Measurements from ENCODE around the gene B4GALT6. TPM values are rescaled to one million over a fixed set of nuclear protein-coding genes. Genes with fewer than 3 reads are reported as not detected.

B4GALT6 gene
- total RNA-seq, 1 donor from 2014 or later: 46.3 TPM

DNA sequence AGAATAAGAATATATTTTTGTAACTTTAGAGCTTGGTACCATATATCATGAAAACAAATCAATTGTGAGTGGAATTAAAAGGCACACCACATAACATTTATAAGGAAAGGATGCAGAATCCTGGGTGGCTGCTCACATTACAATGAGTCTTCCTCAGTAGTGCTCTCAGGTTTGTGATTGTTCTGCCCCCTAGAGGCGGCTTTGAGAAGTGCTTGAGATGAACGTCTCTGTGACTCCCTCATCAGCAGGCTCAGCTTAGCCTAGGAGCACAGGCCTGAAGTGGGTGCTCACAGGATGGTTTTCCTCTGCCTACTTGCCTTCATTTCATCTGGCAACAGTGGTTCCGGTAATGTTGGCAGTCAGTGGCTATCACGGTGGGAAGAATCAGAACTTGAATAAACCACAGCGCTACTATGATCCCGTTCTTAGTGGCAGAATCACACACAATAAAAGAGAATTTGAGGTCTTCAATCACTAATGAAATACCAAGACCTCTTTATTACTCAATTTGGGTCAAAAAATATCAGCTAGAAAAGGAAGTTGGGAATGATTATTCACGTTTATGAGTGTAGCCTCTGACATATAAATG, 38.1 kb upstream of the B4GALT6 start:
- peak; percentile 34 to 79 for DNase-seq (ENCODE audit: low spot score in 2 of 2, unreplicated experiment in 2 of 2)
- peaks cover 18% of the 10 kb centered on the region for H3K9me3 Mint-ChIP-seq
- peak; percentile 85 for TF ChIP-seq CTCF (IDR thresholded peaks at IDR 0.05; ENCODE audit: unreplicated experiment)
- H3K36me3 Mint-ChIP-seq: peaks cover 14% of the 10 kb centered on the region
- no peaks in the 10 kb centered on the region for H3K27me3 Mint-ChIP-seq (ENCODE audit: low read depth)
- no peak overlapping the region for H3K27ac Mint-ChIP-seq
- peaks cover 31% of the 10 kb centered on the region for H3K4me1 Mint-ChIP-seq
- H3K4me3 Mint-ChIP-seq: no peak overlapping the region

GRCh38 chr18:31721601-31722000, 37.2 kb upstream of the B4GALT6 start:
- peaks cover 18% of the 10 kb centered on the region for H3K9me3 Mint-ChIP-seq
- H3K27ac Mint-ChIP-seq: peak overlapping the region; percentile 15
- H3K4me1 Mint-ChIP-seq: peaks cover 31% of the 10 kb centered on the region
- no peaks in the 10 kb centered on the region for H3K27me3 Mint-ChIP-seq (ENCODE audit: low read depth)
- TF ChIP-seq CTCF (IDR thresholded peaks at IDR 0.05; ENCODE audit: unreplicated experiment): no peak
- peaks cover 14% of the 10 kb centered on the region for H3K36me3 Mint-ChIP-seq
- H3K4me3 Mint-ChIP-seq: no peak overlapping the region
- DNase-seq (ENCODE audit: low spot score in 2 of 2, unreplicated experiment in 2 of 2): no peak

DNA sequence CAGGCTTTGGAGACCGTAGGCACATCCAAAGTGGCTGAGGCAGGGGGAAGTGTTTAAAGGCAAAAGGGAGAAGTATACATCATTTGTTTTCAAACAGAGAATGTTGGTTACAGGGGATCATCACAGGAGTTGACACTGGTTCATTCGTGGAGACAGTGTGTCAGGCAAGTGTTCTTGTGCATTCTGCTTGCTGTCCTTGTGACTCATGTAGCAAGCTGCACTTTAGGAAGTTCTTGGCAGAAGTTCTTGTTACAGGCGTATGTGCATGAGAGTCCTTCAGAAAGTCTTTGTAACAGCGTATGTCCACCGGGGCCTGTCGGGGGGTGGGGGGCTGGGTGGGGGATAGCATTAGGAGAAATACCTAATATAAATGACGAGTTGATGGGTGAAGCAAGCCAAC, 36.5 kb upstream of the B4GALT6 start:
- Mint-ChIP-seq H3K27ac (peak overlapping the region; percentile 86), H3K9me3 (peaks cover 18% of the 10 kb centered on the region), H3K4me3 (no peak overlapping the region), H3K27me3 (ENCODE audit: low read depth) (no peaks in the 10 kb centered on the region), H3K4me1 (peaks cover 31% of the 10 kb centered on the region), H3K36me3 (peaks cover 14% of the 10 kb centered on the region)
- DNase-seq (ENCODE audit: low spot score in 2 of 2, unreplicated experiment in 2 of 2): no peak
- TF ChIP-seq CTCF (IDR thresholded peaks at IDR 0.05; ENCODE audit: unreplicated experiment): no peak

DNA sequence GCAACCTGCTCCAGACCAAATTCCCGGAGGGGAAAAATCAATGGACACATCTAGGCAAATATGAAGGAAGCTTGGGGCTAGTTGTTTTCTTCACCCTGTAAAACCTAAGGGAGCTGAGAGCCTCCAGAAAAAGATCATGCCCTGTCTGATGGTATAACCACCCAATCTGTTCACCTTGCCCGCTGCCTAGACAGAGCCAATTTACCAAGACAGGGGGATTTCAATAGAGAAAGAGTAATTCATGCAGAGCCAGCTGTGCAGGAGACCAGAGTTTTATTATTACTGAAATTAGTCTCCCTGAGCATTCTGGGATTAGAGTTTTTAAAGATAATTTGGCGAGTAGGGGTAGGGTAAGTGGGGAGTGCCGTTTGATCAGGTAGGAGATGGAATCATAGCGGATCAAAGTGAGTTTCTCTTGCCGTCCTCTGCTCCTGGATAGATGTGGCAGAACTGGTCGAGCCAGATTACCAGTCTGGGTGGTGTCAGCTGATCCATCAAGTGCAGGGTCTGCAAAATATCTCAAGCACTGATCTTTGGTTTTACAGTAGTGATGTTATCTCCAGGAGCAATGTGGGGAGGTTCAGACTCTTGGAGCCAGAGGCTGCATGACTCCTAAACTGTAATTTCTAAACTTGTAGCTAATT, 35.1 kb upstream of the B4GALT6 start:
- TF ChIP-seq CTCF (IDR thresholded peaks at IDR 0.05; ENCODE audit: unreplicated experiment): no peak
- peaks cover 31% of the 10 kb centered on the region for H3K4me1 Mint-ChIP-seq
- H3K27ac Mint-ChIP-seq: peak overlapping the region; percentile 84
- peaks cover 18% of the 10 kb centered on the region for H3K9me3 Mint-ChIP-seq
- no peaks in the 10 kb centered on the region for H3K27me3 Mint-ChIP-seq (ENCODE audit: low read depth)
- DNase-seq (ENCODE audit: low spot score in 2 of 2, unreplicated experiment in 2 of 2): no peak
- peaks cover 14% of the 10 kb centered on the region for H3K36me3 Mint-ChIP-seq
- no peak overlapping the region for H3K4me3 Mint-ChIP-seq

DNA sequence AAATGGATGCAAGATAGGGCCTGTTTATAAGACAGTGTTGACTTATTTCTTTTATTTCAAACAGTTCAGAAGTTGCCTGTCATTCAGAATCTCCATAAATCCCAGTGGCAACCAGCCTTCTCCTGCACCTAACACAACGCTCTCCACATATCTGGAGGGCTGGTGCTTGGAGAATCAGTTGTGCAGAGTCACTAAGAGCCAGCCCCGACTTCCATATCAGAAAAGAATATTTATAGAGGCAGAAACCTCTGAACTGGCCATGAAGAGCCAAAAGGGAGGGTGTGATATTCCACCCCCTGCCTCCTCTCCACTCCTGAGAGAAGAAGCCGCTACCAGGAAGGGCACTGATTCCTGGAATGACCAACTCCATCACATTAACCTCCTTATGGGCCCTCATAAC, 34.0 kb upstream of the B4GALT6 start:
- TF ChIP-seq CTCF (IDR thresholded peaks at IDR 0.05; ENCODE audit: unreplicated experiment): no peak
- H3K27ac Mint-ChIP-seq: no peak overlapping the region

More for the DNA sequence above, 34.0 kb upstream of the B4GALT6 start:
- H3K4me1 Mint-ChIP-seq: peaks cover 36% of the 10 kb centered on the region
- peaks cover 18% of the 10 kb centered on the region for H3K9me3 Mint-ChIP-seq
- H3K36me3 Mint-ChIP-seq: peaks cover 14% of the 10 kb centered on the region
- H3K27me3 Mint-ChIP-seq (ENCODE audit: low read depth): no peaks in the 10 kb centered on the region
- DNase-seq (ENCODE audit: low spot score in 2 of 2, unreplicated experiment in 2 of 2): no peak
- no peak overlapping the region for H3K4me3 Mint-ChIP-seq

Data from mesothelial cell of epicardium (in vitro differentiated cells).